22Rv1 (cell line): ENCODE measurements around the gene RSRP1.

ENCODE experiments used
- CTCF ChIP-seq: fragments of 450-650 bp; IDR thresholded peaks from 2 replicates; pipeline ENCODE4 v1.5.1; 2017; ENCODE audit warnings: mild to moderate bottlenecking
- ZFX ChIP-seq: fragments of 450-650 bp; IDR thresholded peaks from 2 replicates; pipeline ENCODE4 v1.6.1; 2017; ENCODE audit warnings: antibody characterized with exemption, borderline replicate concordance

GRCh38 chr1:25239681-25240541 is 7.3 kb downstream of the RSRP1 start:
- peak; percentile 82 for TF ChIP-seq CTCF
- no peak for TF ChIP-seq ZFX
